ENCODE measurements around the gene DVL2. TPM values are rescaled to one million over a fixed set of nuclear protein-coding genes. Genes with fewer than 3 reads are reported as not detected.

DVL2 gene
- total RNA-seq, 1 experiment from 2014 or later: 82.9 TPM

DNA sequence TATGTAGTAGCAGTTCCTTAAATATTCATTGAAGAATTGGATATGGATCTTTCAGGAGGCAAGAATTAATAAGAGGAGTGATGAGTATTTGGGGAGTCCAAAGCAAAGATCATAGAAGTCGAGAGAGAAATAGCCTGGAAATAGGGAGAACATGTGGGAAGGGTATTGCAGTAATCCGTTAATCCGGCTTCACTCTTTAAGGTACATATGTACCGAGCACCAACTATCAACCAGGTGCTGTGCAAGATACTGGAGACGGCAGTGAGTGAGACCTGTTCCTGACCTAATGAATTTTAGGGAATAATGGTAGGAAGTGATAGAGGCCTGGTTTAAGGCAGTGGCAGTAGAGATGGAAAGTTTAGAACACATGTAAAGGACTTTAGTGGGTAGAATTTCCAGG, 18.8 kb upstream of the DVL2 start:
- no peak overlapping the region for H2BK5ac ChIP-seq (ENCODE audit: insufficient read length, low read length)
- H3K56ac ChIP-seq (ENCODE audit: insufficient read length, low read depth, low read length): no peak overlapping the region
- H3K79me2 ChIP-seq (ENCODE audit: insufficient read depth, low read length): peaks cover 25% of the 10 kb centered on the region; the same call in 1 of the 2 replicates
- Mint-ChIP-seq H3K4me3 (peak overlapping the region; percentile 90 to 95), H3K27ac (peak overlapping the region; percentile 100; a peak in 4 of 7 replicates), H3K36me3 (ENCODE audit: insufficient read depth in 1 of 3, low read depth in 3 of 3) (peaks cover 22 to 43% (median 43%) of the 10 kb centered on the region in 3 experiments), H3K9me3 (no peaks in the 10 kb centered on the region), H3K4me1 (peaks cover 22 to 28% of the 10 kb centered on the region in 2 experiments), H3K27me3 (ENCODE audit: low read depth) (no peaks in the 10 kb centered on the region; the same call in 1 of the 2 replicates)
- H4K8ac ChIP-seq (replicated peaks; ENCODE audit: insufficient read length, low read depth, low read length): no peak overlapping the region
- no peak overlapping the region for H3T11ph ChIP-seq (ENCODE audit: low read length)
- H2BK12ac ChIP-seq (ENCODE audit: insufficient read length, low read depth, low read length): no peak overlapping the region
- no peak overlapping the region for H4K91ac ChIP-seq (ENCODE audit: insufficient read length, low read depth, low read length)
- no peak overlapping the region for H2BK120ac ChIP-seq (ENCODE audit: low read depth, low read length, poor library complexity, severe bottlenecking)
- H3K27me3 ChIP-seq (ENCODE audit: insufficient read depth, low read length): no peaks in the 10 kb centered on the region
- WGBS (ENCODE audit: extremely low coverage, insufficient read length, low lambda C conversion rate): no CpG with 5 or more reads among the region's 5 CpGs
- no peak overlapping the region for H3K23ac ChIP-seq (ENCODE audit: insufficient read length, low read depth, low read length)
- no peak overlapping the region for H2AFZ ChIP-seq (ENCODE audit: low read length)
- H3K4ac ChIP-seq (ENCODE audit: low read depth, low read length): no peak overlapping the region
- H4K5ac ChIP-seq (ENCODE audit: insufficient read length, low read depth, low read length): no peak overlapping the region
- H3K18ac ChIP-seq (ENCODE audit: insufficient read length, low read depth, low read length): no peak overlapping the region
- peak overlapping the region; percentile 78 for H3K4me2 ChIP-seq (ENCODE audit: insufficient read depth, insufficient read length, low read length)
- H3K9me3 ChIP-seq (ENCODE audit: control insufficient read depth, low read depth, low read length): no peaks in the 10 kb centered on the region
- no peak overlapping the region for H2BK15ac ChIP-seq (ENCODE audit: low read depth, low read length)
- H3K14ac ChIP-seq (ENCODE audit: insufficient read depth, low read length): no peak overlapping the region
- H3K79me1 ChIP-seq (ENCODE audit: insufficient read depth, low read depth, low read length, poor library complexity, severe bottlenecking): peaks cover 13% of the 10 kb centered on the region
- no peaks in the 10 kb centered on the region; the same call in 1 of the 2 replicates for H3K4me1 ChIP-seq (ENCODE audit: insufficient read depth, low read length)
- no peaks in the 10 kb centered on the region for H4K20me1 ChIP-seq (ENCODE audit: control insufficient read depth, insufficient read depth, insufficient read length)
- DNase-seq: no peak
- H2BK20ac ChIP-seq (ENCODE audit: low read depth, low read length, poor library complexity, severe bottlenecking): no peak overlapping the region
- no peak overlapping the region for H2AK5ac ChIP-seq (ENCODE audit: insufficient read length, low read length)
- H3K9ac ChIP-seq (ENCODE audit: extremely low read depth, insufficient read length, low read length): peak overlapping the region; percentile 81
- H3K27ac ChIP-seq (ENCODE audit: insufficient read length, low read depth, low read length): no peak overlapping the region
- peaks cover 6% of the 10 kb centered on the region for H3K23me2 ChIP-seq (ENCODE audit: insufficient read length, low read depth, low read length, poor library complexity, severe bottlenecking)
- TF ChIP-seq, protein P1, sequence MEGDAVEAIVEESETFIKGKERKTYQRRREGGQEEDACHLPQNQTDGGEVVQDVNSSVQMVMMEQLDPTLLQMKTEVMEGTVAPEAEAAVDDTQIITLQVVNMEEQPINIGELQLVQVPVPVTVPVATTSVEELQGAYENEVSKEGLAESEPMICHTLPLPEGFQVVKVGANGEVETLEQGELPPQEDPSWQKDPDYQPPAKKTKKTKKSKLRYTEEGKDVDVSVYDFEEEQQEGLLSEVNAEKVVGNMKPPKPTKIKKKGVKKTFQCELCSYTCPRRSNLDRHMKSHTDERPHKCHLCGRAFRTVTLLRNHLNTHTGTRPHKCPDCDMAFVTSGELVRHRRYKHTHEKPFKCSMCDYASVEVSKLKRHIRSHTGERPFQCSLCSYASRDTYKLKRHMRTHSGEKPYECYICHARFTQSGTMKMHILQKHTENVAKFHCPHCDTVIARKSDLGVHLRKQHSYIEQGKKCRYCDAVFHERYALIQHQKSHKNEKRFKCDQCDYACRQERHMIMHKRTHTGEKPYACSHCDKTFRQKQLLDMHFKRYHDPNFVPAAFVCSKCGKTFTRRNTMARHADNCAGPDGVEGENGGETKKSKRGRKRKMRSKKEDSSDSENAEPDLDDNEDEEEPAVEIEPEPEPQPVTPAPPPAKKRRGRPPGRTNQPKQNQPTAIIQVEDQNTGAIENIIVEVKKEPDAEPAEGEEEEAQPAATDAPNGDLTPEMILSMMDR (conservative IDR thresholded peaks at IDR 0.05): no peak

All from H9 (cell line).